ENCODE measurements around the gene SELENOO. TPM values are rescaled to one million over a fixed set of nuclear protein-coding genes. Genes with fewer than 3 reads are reported as not detected.

SELENOO gene
- total and polyA plus RNA-seq, 3 donors from 2014 or later: 20.8 to 66.8 (median 57.9) TPM

DNA sequence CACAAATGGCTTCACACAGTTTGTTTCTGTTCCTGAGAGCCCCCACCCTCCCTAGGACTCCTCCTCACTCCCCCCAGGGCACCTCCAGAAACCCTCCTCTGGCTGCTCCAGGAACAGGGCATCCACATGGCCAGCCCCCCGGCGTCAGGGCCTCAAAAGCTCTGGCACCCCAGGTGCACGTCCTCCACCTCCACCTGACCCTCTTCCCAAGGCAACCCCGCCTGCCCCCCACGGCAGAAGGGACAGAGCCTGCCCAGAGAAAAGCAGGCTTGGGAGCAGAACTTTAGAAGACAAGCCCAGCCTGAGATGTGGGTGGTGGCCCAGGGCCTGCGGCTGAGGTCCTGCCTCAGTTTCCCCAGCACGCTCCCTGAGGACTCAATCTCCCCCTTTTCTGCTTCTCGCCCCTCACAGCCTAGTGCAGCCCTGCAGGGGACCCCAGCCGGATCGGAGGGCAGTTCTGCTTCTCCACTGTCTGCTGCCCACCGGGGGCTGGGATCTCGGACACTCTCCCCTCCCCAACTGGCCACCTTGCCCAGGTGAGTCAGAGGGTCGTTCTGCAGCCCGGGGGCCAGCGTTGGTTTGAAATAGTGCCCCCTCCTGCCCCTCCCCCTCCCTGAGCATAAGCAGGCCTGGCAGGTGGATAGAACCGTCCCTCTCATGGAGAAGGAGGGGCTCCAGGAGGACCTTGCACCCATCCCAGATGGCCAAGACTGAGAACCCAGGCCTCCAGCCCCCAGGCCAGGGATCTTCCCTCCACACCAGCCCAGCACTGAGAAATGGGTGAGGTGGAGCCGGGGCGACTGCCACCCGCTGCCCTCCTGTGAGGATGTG is 17.5 kb upstream of the SELENOO start:
- WGBS, 2 donors: 84 to 86% methylated on average over 16 to 19 of the region's 19 CpGs
- no peak overlapping the region for H3K27ac ChIP-seq
- H3K9me3 ChIP-seq: no peaks in the 10 kb centered on the region
- no peaks in the 10 kb centered on the region for H3K36me3 ChIP-seq (ENCODE audit: low read depth, missing control alignments)
- no peak for DNase-seq
- no peaks in the 10 kb centered on the region for H3K27me3 ChIP-seq
- H3K4me1 ChIP-seq: peaks cover 19% of the 10 kb centered on the region
- no peak overlapping the region for H3K4me3 ChIP-seq
- no peak for TF ChIP-seq POLR2A (IDR thresholded peaks at IDR 0.05)
- TF ChIP-seq, protein P1, sequence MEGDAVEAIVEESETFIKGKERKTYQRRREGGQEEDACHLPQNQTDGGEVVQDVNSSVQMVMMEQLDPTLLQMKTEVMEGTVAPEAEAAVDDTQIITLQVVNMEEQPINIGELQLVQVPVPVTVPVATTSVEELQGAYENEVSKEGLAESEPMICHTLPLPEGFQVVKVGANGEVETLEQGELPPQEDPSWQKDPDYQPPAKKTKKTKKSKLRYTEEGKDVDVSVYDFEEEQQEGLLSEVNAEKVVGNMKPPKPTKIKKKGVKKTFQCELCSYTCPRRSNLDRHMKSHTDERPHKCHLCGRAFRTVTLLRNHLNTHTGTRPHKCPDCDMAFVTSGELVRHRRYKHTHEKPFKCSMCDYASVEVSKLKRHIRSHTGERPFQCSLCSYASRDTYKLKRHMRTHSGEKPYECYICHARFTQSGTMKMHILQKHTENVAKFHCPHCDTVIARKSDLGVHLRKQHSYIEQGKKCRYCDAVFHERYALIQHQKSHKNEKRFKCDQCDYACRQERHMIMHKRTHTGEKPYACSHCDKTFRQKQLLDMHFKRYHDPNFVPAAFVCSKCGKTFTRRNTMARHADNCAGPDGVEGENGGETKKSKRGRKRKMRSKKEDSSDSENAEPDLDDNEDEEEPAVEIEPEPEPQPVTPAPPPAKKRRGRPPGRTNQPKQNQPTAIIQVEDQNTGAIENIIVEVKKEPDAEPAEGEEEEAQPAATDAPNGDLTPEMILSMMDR (IDR thresholded peaks at IDR 0.05): no peak
- intact Hi-C loops (cut with DNase I; ENCODE audit: low total_unique reads): no loop called here

DNA sequence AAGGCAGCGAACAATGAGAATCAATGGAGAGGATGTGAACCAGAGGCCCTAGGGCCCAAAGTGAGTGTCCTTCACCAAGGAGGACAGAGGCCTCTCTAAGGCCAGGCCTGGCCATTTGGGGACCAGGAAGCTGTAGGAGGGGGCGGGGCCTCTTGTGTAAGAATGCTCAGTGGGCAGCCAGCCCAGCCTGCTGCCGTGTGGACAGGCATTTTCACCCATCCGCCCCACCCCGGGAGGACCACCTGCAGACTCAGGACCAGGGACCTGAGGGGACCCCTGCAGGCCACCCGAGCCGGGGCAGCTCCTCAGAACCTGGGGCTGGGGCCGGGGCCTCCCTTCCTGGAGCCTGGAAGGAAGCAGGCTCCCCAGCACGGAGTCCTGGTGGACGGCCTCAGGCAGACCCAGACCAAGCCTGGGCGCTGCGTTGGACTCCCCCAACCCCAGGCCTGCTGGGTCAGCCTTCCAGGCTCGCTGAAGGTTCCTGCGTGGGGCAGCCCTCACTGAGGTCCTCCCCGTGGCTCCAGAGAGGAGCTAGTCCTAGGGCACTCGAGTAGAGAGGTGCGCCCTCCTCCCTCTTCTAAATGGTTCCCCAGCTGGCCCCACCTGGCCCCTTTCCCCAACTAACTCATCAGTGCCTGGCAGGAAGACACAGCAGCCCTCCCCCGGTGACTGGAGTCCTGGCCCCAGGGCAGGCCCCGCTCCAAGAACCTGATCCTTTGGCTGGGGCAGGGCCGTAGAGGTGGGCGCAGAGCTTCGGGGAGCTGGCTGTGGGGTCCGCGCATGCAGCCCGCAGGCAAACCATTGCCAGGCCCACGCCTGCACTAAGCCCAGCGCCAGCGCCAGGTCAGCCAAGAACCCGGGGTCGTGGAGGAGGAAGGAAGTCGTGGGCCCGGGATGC is 16.6 kb upstream of the SELENOO start:
- Histone ChIP-seq H3K27me3 (no peaks in the 10 kb centered on the region), H3K27ac (peak overlapping the region; percentile 10 to 71), H3K9me3 (no peaks in the 10 kb centered on the region), H3K4me3 (peak overlapping the region; percentile 53 to 63), H3K4me1 (peaks cover 22% of the 10 kb centered on the region), H3K36me3 (ENCODE audit: low read depth, missing control alignments) (no peaks in the 10 kb centered on the region)
- intact Hi-C loops (cut with DNase I; ENCODE audit: low total_unique reads): no loop called here
- TF ChIP-seq, protein P1 (IDR thresholded peaks at IDR 0.05): no peak
- TF ChIP-seq POLR2A (IDR thresholded peaks at IDR 0.05): no peak
- WGBS, 2 donors: 32 to 35% methylated on average over 6 to 32 of the region's 32 CpGs
- peak; percentile 77 for DNase-seq

DNA sequence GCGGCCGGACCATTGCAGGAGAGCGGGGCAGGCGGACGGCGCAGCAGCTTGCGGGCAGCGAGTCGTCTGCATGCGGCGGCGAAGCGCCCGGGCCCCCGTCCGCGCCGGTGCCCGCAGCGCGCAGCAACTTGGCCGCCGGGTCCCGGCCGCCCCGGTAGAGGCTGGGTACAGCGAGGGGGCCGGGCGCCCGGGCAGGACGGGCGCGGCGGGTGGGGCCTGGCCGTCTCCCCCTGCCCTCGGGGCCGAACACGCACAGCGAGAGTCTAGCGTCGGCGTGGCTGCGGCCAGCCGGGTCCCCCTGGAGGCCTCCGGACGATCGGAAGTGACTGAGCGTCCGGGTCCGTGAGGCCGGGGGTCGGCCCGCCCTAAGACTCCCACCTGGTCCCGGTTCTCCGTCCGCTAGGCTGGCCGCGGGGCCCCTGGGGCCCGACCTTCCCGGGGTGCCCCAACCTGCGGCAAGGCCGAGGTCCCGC is 15.9 kb upstream of the SELENOO start:
- Histone ChIP-seq H3K4me3 (peak overlapping the region; percentile 53 to 63), H3K36me3 (ENCODE audit: low read depth, missing control alignments) (no peaks in the 10 kb centered on the region), H3K4me1 (peaks cover 29% of the 10 kb centered on the region), H3K27ac (peak overlapping the region in 1 of 2 donors; percentile 71), H3K9me3 (no peaks in the 10 kb centered on the region), H3K27me3 (no peaks in the 10 kb centered on the region)
- intact Hi-C loops (cut with DNase I; ENCODE audit: low total_unique reads): no loop called here
- no peak for DNase-seq
- 9 to 29% methylated on average over 10 to 41 of the region's 63 CpGs for WGBS, 2 donors
- no peak for TF ChIP-seq POLR2A (IDR thresholded peaks at IDR 0.05)
- TF ChIP-seq, protein P1 (IDR thresholded peaks at IDR 0.05): no peak

DNA sequence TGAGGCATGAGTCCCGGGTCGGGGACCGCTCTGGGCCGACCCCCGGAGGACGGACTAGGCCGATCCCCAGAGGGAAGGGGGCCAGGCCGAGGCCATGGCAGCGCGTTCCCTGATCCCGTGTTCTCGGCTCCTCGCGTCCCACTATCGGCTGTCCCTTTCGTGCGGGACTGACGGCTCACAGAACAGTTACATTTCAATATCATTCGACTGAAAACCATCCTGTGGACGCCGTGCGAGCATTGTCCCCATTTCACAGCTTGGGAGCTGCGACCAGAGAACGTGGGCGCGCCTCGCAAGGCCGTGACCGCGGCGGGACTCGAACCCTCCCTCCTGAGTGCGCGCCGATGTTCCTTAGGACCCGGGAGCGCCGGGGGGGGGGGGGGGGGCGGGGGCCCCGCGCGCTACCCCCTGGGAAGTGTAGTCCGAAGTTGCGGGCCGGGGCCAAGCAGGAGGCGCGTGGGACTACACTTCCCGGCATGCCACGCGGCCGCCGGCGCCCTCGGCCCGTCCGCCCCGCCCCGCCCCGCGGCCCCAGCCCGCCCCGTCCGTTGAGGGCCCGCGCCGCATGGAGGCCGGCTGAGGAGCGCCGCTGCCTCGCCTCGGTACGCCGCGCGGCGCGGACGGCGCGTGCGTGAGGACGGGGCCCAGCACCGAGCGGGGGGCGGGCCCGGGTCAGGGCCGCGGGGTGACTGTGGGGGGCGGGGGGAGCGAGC is 15.3 kb upstream of the SELENOO start, which contains the start of gene TRABD:
Gene TRABD (plus strand): TSS at position 539 of the 713 bp plus-strand sequence. CDS start 7,148 bp downstream, outside the sequence.
- Histone ChIP-seq H3K9me3 (no peaks in the 10 kb centered on the region), H3K27me3 (no peaks in the 10 kb centered on the region)
- intact Hi-C loops (cut with DNase I; ENCODE audit: low total_unique reads): no loop called here

More for the DNA sequence above, 15.3 kb upstream of the SELENOO start, which contains the start of gene TRABD:
- TF ChIP-seq, protein P1 (IDR thresholded peaks at IDR 0.05): no peak
- TF ChIP-seq POLR2A (IDR thresholded peaks at IDR 0.05): no peak
- peaks cover 34% of the 10 kb centered on the region for H3K4me1 ChIP-seq
- DNase-seq: peak; percentile 89
- 4% methylated on average over 45 of the region's 90 CpGs; no CpG with 5 or more reads in 1 of the 2 donors for WGBS, 2 donors
- H3K36me3 ChIP-seq (ENCODE audit: low read depth, missing control alignments): no peaks in the 10 kb centered on the region
- H3K4me3 ChIP-seq: peak within 1 kb of the TSS; percentile 63 to 68
- peak within 1 kb of the TSS; percentile 44 to 71 for H3K27ac ChIP-seq
